DOHH2 (cell line): Measurements from ENCODE around the gene GPD1L.

Experiments
- EZH2phosphoT487 ChIP-seq: fragments of 200-600 bp; sonication (generic); IDR thresholded peaks from 2 replicates; pipeline ENCODE4 v1.6.1; 2017; ENCODE audit warnings: borderline replicate concordance, mild to moderate bottlenecking, antibody characterized with exemption, low read length, moderate library complexity, mixed read lengths
- TF ChIP-seq, protein P1 (sequence below): fragments of 200-600 bp; sonication (generic); IDR thresholded peaks from one replicate; pipeline ENCODE4 v1.5.1; 2014; ENCODE audit warnings: antibody characterized with exemption, mild to moderate bottlenecking, low read depth, low read length; ENCODE audit not compliant: poor library complexity, severe bottlenecking

GRCh38 chr3:32105291-32106131 is 909 bp upstream of the GPD1L start:
- TF ChIP-seq, protein P1, sequence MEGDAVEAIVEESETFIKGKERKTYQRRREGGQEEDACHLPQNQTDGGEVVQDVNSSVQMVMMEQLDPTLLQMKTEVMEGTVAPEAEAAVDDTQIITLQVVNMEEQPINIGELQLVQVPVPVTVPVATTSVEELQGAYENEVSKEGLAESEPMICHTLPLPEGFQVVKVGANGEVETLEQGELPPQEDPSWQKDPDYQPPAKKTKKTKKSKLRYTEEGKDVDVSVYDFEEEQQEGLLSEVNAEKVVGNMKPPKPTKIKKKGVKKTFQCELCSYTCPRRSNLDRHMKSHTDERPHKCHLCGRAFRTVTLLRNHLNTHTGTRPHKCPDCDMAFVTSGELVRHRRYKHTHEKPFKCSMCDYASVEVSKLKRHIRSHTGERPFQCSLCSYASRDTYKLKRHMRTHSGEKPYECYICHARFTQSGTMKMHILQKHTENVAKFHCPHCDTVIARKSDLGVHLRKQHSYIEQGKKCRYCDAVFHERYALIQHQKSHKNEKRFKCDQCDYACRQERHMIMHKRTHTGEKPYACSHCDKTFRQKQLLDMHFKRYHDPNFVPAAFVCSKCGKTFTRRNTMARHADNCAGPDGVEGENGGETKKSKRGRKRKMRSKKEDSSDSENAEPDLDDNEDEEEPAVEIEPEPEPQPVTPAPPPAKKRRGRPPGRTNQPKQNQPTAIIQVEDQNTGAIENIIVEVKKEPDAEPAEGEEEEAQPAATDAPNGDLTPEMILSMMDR = no peak
- TF ChIP-seq EZH2phosphoT487 = no peak
